ENCODE measurements around the gene CNTN2.

Gene CNTN2

GRCh38 chr1:205038132-205038786 is 4.8 kb upstream of the CNTN2 start:
- no peak for DNase-seq
- no peaks in the 10 kb centered on the region for H3K9me3 ChIP-seq
- TF ChIP-seq CTCF (IDR thresholded peaks at IDR 0.05; ENCODE audit: low read depth, low read length): no peak
- H3K27me3 ChIP-seq: peaks cover 3% of the 10 kb centered on the region; the same call in 1 of the 2 replicates
- no peak overlapping the region for H3K4me3 ChIP-seq (ENCODE audit: low read depth, low read length)
- H3K4me1 ChIP-seq: peaks cover 5% of the 10 kb centered on the region; the same call in 1 of the 2 replicates
- no peaks in the 10 kb centered on the region for H3K36me3 ChIP-seq

- Histone ChIP-seq H3K36me3 (no peaks in the 10 kb centered on the region), H3K9me3 (no peaks in the 10 kb centered on the region), H3K4me1 (peaks cover 5% of the 10 kb centered on the region; the same call in 1 of the 2 replicates), H3K4me3 (ENCODE audit: low read depth, low read length) (no peak overlapping the region), H3K27me3 (peaks cover 3% of the 10 kb centered on the region; the same call in 1 of the 2 replicates)
- TF ChIP-seq CTCF (IDR thresholded peaks at IDR 0.05; ENCODE audit: low read depth, low read length): no peak
- DNase-seq: no peak
Observed at GRCh38 chr1:205041001-205041715, 1.9 kb upstream of the CNTN2 start.

- Histone ChIP-seq H3K36me3 (no peaks in the 10 kb centered on the region), H3K27me3 (peaks cover 3% of the 10 kb centered on the region; the same call in 1 of the 2 replicates), H3K9me3 (no peaks in the 10 kb centered on the region), H3K4me1 (peaks cover 5% of the 10 kb centered on the region; the same call in 1 of the 2 replicates), H3K4me3 (ENCODE audit: low read depth, low read length) (peak overlapping the region; percentile 52)
- peak; percentile 57 for DNase-seq
- TF ChIP-seq CTCF (IDR thresholded peaks at IDR 0.05; ENCODE audit: low read depth, low read length): no peak
Observed at GRCh38 chr1:205041998-205042910, 758 bp upstream of the CNTN2 start.

- peaks cover 3% of the 10 kb centered on the region; the same call in 1 of the 2 replicates for H3K27me3 ChIP-seq
- no peak overlapping the region for H3K4me3 ChIP-seq (ENCODE audit: low read depth, low read length)
- no peaks in the 10 kb centered on the region for H3K36me3 ChIP-seq
- no peaks in the 10 kb centered on the region for H3K9me3 ChIP-seq
- TF ChIP-seq CTCF (IDR thresholded peaks at IDR 0.05; ENCODE audit: low read depth, low read length): no peak
- peaks cover 5% of the 10 kb centered on the region; the same call in 1 of the 2 replicates for H3K4me1 ChIP-seq
- no peak for DNase-seq
Observed at GRCh38 chr1:205043866-205044265, 854 bp downstream of the CNTN2 start.

GRCh38 chr1:205044741-205045140 is 1.7 kb downstream of the CNTN2 start:
- H3K27me3 ChIP-seq: peaks cover 3% of the 10 kb centered on the region; the same call in 1 of the 2 replicates

More at GRCh38 chr1:205044741-205045140, 1.7 kb downstream of the CNTN2 start:
- no peak overlapping the region for H3K4me3 ChIP-seq (ENCODE audit: low read depth, low read length)
- H3K9me3 ChIP-seq: no peaks in the 10 kb centered on the region
- H3K4me1 ChIP-seq: peaks cover 5% of the 10 kb centered on the region; the same call in 1 of the 2 replicates
- DNase-seq: no peak
- H3K36me3 ChIP-seq: no peaks in the 10 kb centered on the region
- TF ChIP-seq CTCF (IDR thresholded peaks at IDR 0.05; ENCODE audit: low read depth, low read length): no peak
